BE2C (cell line): Measurements from ENCODE around the gene NRP2.

Source experiments
- DNase-seq: peaks from one replicate; pipeline ENCODE4 v3.0.0-alpha.2; 2020
- H3K27me3 ChIP-seq: fragments of 250-450 bp; sonication (Bioruptor Pico); 2 replicates; pipeline ENCODE4 v1.5.1; 2020; ENCODE audit warnings: mild to moderate bottlenecking
- H3K36me3 ChIP-seq: fragments of 250-450 bp; sonication (Bioruptor Pico); 2 replicates; pipeline ENCODE4 v1.5.1; 2020; ENCODE audit warnings: mild to moderate bottlenecking
- H3K4me1 ChIP-seq: fragments of 250-450 bp; sonication (Bioruptor Pico); 2 replicates; pipeline ENCODE4 v1.5.1; 2020
- H3K4me3 ChIP-seq: 2 replicates; pipeline ENCODE4 v1.5.1; 2011; ENCODE audit warnings: low read depth, low read length
- H3K9me3 ChIP-seq: fragments of 250-450 bp; sonication (Bioruptor Pico); 2 replicates; pipeline ENCODE4 v1.5.1; 2020
- CTCF ChIP-seq: IDR thresholded peaks from 2 replicates; pipeline ENCODE4 v1.5.1; 2012; ENCODE audit warnings: mild to moderate bottlenecking, low read depth, low read length

The NRP2 gene

GRCh38 chr2:205759257-205759656 is 77.0 kb downstream of the NRP2 start:
- Histone ChIP-seq H3K4me1 (peaks cover 10% of the 10 kb centered on the region), H3K27me3 (no peaks in the 10 kb centered on the region), H3K4me3 (no peak overlapping the region), H3K36me3 (no peaks in the 10 kb centered on the region), H3K9me3 (no peaks in the 10 kb centered on the region)
- no peak for TF ChIP-seq CTCF
- no peak for DNase-seq

GRCh38 chr2:205759732-205760131 is 77.4 kb downstream of the NRP2 start:
- peaks cover 5% of the 10 kb centered on the region for H3K4me1 ChIP-seq
- no peak overlapping the region for H3K4me3 ChIP-seq
- no peaks in the 10 kb centered on the region for H3K27me3 ChIP-seq
- H3K9me3 ChIP-seq = no peaks in the 10 kb centered on the region
- H3K36me3 ChIP-seq = no peaks in the 10 kb centered on the region
- DNase-seq = no peak
- no peak for TF ChIP-seq CTCF

DNA sequence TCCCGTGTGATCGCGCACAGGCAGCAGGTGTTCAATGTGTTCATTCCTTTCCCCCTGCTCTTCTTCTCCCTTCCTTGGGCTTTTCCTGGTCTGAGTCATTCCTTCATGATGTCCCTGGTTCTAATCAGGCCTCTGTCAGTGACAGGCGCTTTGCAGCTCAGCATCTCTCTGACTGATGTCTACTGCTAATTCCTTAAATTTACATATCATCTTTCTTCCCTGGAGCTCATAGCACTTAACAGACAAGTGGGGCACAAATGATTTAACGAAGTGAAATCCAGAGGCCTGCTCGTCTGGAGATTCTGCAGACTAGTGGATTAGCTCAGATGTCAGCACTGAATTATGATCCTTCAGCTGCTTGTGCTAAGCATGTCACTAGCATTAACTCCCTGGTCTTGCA is 77.9 kb downstream of the NRP2 start:
- no peaks in the 10 kb centered on the region for H3K9me3 ChIP-seq
- H3K27me3 ChIP-seq = no peaks in the 10 kb centered on the region
- no peak for DNase-seq
- TF ChIP-seq CTCF = no peak
- no peaks in the 10 kb centered on the region for H3K36me3 ChIP-seq
- H3K4me1 ChIP-seq = peaks cover 1% of the 10 kb centered on the region
- H3K4me3 ChIP-seq = no peak overlapping the region

- Histone ChIP-seq H3K36me3 (no peaks in the 10 kb centered on the region), H3K27me3 (no peaks in the 10 kb centered on the region), H3K9me3 (no peaks in the 10 kb centered on the region), H3K4me3 (no peak overlapping the region), H3K4me1 (peaks cover 1% of the 10 kb centered on the region; the same call in 1 of the 2 replicates)
- TF ChIP-seq CTCF = no peak
- DNase-seq = no peak
Measured at GRCh38 chr2:205761421-205761820, 79.1 kb downstream of the NRP2 start.

DNA sequence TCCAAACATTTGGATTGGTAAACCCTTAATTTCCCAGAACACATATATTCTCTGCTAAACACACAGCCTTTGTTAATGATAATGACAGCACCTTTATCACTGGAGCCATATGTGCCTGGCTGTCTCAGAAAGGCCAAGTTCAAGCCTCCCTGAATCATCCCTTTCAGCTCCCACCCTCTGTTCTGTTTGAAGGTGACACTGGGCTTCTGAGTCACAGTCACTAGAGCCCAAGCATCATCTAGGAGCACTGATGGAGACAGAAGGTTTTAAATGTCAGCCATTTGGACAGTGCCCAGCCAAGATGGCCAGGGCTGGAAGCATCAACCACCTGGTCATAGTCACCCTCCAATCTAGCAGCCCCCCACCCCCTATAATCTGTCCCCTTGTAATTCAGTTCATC is 80.6 kb downstream of the NRP2 start:
- no peak overlapping the region for H3K4me3 ChIP-seq
- no peak for TF ChIP-seq CTCF
- H3K4me1 ChIP-seq = peaks cover 6% of the 10 kb centered on the region; the same call in 1 of the 2 replicates
- no peak for DNase-seq
- no peaks in the 10 kb centered on the region for H3K9me3 ChIP-seq
- H3K27me3 ChIP-seq = no peaks in the 10 kb centered on the region
- no peaks in the 10 kb centered on the region for H3K36me3 ChIP-seq

GRCh38 chr2:205763708-205764211 is 81.5 kb downstream of the NRP2 start:
- Histone ChIP-seq H3K4me1 (peaks cover 6% of the 10 kb centered on the region; the same call in 1 of the 2 replicates), H3K9me3 (no peaks in the 10 kb centered on the region), H3K27me3 (no peaks in the 10 kb centered on the region), H3K4me3 (no peak overlapping the region), H3K36me3 (no peaks in the 10 kb centered on the region)
- no peak for TF ChIP-seq CTCF
- DNase-seq = no peak
